SK-N-MC (cell line): ENCODE data around the gene HABP4.

Experiments
- DNase-seq: peaks from one replicate; pipeline ENCODE4 v3.0.0-alpha.2; 2011; ENCODE audit warnings: low read depth, low spot score
- H3K27ac ChIP-seq: fragments of 200-600 bp; sonication (generic); 2 replicates; pipeline ENCODE4 v1.5.1; 2016; ENCODE audit warnings: mixed run types
- H3K36me3 ChIP-seq: fragments of 200-600 bp; sonication (generic); 2 replicates; pipeline ENCODE4 v1.6.1; 2017; ENCODE audit warnings: antibody characterized with exemption, low read length, mixed read lengths; ENCODE audit not compliant: insufficient read depth
- H3K4me3 ChIP-seq: fragments of 200-600 bp; sonication (generic); 2 replicates; pipeline ENCODE4 v1.5.1; 2016
- H3K9ac ChIP-seq: fragments of 200-600 bp; sonication (generic); 2 replicates; pipeline ENCODE4 v1.8.0; 2017; ENCODE audit warnings: mixed run types, mixed read lengths; ENCODE audit not compliant: insufficient read length
- H3K9me3 ChIP-seq: fragments of 200-600 bp; sonication (generic); 2 replicates; pipeline ENCODE4 v1.6.1; 2017; ENCODE audit warnings: low read depth, mild to moderate bottlenecking, antibody characterized with exemption, low read length, moderate library complexity, mixed read lengths
- EZH2 ChIP-seq: fragments of 200-600 bp; sonication (generic); IDR thresholded peaks from one replicate; pipeline ENCODE4 v1.6.1; 2017; ENCODE audit warnings: antibody characterized with exemption
- FOXP2 ChIP-seq: optimal IDR thresholded peaks from 2 replicates; pipeline ENCODE3; 2011; ENCODE audit warnings: mild to moderate bottlenecking, moderate library complexity; ENCODE audit not compliant: insufficient read depth; ENCODE audit errors: extremely low read length, control extremely low read depth
- POLR2AphosphoS5 ChIP-seq: IDR thresholded peaks from 2 replicates; pipeline ENCODE4 v1.6.1; 2012; ENCODE audit warnings: mild to moderate bottlenecking, low read depth, low read length, borderline replicate concordance

HABP4 gene

DNA sequence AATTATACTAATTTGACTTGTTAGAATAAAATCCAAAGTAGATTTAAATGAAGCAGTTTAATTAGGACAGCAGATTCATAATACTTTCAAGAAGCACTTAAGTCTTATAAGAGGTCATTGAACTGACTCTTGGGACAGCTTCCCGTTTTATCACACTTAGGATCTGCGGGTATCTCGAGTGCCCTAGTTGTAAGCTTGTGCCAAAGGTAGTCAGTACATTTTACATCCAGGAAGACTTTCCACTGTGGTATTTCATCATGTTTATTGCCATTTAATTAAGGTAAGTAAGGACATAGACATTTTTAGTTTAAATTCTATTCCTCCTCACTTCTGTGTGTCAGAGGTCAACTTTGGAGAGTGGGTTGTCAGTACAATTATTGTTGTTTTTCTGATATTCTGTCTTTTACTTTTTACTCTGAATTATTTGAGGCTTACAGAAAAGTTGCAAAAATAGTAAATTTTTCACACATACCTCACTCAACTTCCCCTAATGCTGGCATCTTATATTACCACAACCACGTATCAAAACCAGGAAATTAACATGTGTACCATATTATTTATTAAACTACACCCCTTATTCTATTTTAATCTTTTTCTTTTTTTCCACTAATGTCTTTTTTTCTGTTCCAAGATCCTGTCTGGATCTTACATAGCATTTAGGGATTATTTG, 24.3 kb upstream of the HABP4 start:
- Histone ChIP-seq H3K4me3 (no peak overlapping the region), H3K9ac (no peak overlapping the region), H3K27ac (no peak overlapping the region), H3K9me3 (no peaks in the 10 kb centered on the region), H3K36me3 (no peaks in the 10 kb centered on the region)
- DNase-seq, result no peak
- no peak for TF ChIP-seq FOXP2
- no peak for TF ChIP-seq EZH2
- TF ChIP-seq POLR2AphosphoS5, result no peak

DNA sequence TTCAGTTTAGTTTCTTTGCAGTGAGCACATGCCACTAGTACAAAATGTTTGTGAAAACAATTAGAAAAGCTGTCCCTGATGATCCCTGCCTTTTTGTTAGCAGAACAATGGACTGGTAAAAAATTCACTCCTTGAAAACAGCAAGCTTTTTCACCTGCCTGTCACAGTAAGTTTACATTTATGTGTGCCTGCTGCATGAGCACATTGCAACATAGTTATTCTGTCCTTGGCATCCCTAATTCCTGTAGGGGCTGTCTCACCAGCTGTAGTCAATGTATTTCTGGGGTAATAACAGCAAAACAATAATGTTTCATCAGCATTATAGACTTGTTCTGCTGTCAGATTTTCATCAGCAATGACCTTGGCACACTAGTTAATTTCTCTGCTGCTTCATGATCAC, 20.2 kb upstream of the HABP4 start:
- Histone ChIP-seq H3K9me3 (no peaks in the 10 kb centered on the region), H3K9ac (no peak overlapping the region), H3K36me3 (no peaks in the 10 kb centered on the region), H3K27ac (no peak overlapping the region), H3K4me3 (no peak overlapping the region)
- DNase-seq, result no peak
- no peak for TF ChIP-seq EZH2
- TF ChIP-seq FOXP2, result no peak
- TF ChIP-seq POLR2AphosphoS5, result no peak

DNA sequence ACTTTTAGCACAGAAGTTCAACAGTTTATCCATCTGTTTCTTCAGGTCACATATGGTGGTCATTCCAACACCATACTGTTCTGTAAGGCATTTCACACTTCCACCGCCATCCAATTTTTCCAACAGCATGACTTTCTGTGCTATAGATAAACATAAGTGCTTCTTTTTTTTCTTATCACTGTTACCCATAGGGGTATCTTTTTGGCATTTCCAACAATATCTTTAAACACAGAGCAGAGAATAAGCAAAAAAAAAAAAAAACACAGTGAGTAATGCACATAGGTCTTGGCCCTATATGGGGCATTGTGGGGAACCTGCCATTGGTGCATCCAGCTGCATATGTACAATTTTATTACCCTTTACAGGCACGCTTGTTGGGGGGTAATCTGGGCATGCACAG, 19.6 kb upstream of the HABP4 start:
- H3K36me3 ChIP-seq, result no peaks in the 10 kb centered on the region
- no peaks in the 10 kb centered on the region for H3K9me3 ChIP-seq
- TF ChIP-seq FOXP2 (no peak), POLR2AphosphoS5 (no peak), EZH2 (no peak)
- no peak overlapping the region for H3K9ac ChIP-seq
- DNase-seq, result no peak
- no peak overlapping the region for H3K27ac ChIP-seq
- H3K4me3 ChIP-seq, result no peak overlapping the region

DNA sequence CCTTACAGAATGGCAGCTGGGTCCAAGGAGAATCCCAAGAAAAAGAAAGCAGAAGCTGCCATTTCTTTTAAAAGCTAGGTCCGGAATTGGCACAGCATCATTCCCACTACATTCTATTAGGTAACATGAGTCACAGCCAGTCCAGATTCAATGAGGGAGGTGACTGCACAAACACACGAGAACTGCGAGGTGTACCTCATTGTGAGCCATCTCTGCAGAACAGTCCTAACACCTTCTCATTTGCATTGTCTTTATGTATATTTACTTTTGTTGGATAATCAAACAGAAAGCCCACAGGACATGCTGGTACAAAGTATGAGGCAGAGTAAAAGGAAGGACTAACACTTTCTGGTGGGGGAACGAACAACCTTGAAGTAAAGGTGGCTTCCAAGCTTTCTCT, 14.6 kb upstream of the HABP4 start:
- no peak overlapping the region for H3K9ac ChIP-seq
- no peak for TF ChIP-seq FOXP2
- no peak for TF ChIP-seq EZH2
- no peak for TF ChIP-seq POLR2AphosphoS5
- no peak overlapping the region for H3K27ac ChIP-seq
- no peak overlapping the region for H3K4me3 ChIP-seq
- no peaks in the 10 kb centered on the region for H3K36me3 ChIP-seq
- H3K9me3 ChIP-seq, result no peaks in the 10 kb centered on the region
- no peak for DNase-seq

DNA sequence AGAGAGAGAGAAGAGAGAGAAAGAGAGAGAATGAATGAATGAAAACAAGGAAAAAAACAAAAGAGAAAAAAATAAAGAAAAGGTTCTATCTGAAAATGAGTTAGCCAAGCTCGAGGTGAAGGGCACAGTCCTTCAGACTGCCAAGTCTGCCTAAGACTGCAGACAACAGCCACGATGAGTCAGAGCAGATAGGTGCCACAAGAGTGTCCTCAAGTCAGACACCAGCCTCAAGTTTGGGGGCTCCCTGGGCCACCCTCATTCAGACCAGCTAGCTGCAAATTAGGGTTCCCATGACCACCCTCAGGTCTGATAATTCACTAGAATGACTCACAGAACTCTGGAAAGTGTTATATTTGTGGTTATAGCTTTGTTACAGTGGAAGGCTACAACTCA, 13.9 kb upstream of the HABP4 start:
- Histone ChIP-seq H3K4me3 (no peak overlapping the region), H3K36me3 (no peaks in the 10 kb centered on the region), H3K27ac (no peak overlapping the region), H3K9ac (no peak overlapping the region), H3K9me3 (no peaks in the 10 kb centered on the region)
- no peak for DNase-seq
- TF ChIP-seq POLR2AphosphoS5 (no peak), EZH2 (no peak), FOXP2 (no peak)

DNA sequence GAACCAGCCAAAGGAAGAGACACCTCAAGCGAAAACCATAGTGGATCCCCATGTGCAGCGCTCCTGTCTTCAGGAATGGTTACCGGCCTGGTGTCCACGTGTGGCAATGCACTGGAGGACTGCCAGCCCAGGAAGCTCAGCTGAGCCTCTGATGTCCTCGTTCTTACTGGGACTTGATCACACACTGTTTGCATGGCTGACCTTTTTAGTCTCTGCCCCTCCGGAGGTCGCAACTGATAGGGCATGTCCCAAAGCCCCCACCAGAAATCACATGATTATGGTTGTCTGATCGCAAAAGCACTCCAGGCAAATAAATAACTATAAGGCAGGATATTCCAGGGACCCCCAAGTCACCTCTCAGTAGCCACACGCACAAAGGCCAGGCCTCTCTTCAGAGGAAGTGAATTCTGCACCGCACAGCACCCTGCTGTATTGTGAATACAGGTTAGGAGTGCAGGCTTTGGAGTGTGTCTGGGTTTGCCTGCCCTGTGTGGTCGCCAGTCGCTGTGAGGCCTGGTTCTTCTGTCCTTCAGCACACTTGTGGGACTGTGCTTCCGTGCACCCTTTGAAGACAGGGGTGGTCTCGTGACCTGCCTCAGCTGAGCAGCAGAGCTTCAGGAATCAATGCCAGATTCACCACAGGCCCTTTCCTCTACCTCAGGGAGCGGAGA, 13.4 kb upstream of the HABP4 start:
- H3K36me3 ChIP-seq, result no peaks in the 10 kb centered on the region
- no peak for DNase-seq
- no peak overlapping the region for H3K9ac ChIP-seq
- H3K4me3 ChIP-seq, result no peak overlapping the region
- no peaks in the 10 kb centered on the region for H3K9me3 ChIP-seq
- no peak overlapping the region for H3K27ac ChIP-seq
- no peak for TF ChIP-seq FOXP2
- no peak for TF ChIP-seq POLR2AphosphoS5
- TF ChIP-seq EZH2, result no peak

DNA sequence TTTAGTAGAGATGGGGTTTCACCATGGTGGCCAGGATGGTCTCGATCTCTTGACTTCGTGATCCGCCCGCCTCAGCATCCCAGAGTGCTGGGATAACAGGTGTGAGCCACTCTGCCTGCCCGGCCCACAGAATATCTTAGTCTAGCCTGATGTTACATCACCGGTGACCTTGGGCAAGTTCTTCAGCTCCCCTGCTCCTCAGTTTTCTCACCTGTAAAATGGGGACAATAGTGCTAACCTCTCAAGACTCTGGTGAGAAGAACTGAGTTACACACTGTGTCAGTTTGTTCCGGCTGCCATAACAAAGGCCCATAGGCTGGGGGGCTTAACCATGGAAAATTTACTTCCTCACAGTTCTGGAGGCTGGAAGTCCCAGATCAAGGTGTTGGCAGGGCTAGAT, 12.5 kb upstream of the HABP4 start:
- TF ChIP-seq FOXP2 (no peak), EZH2 (no peak), POLR2AphosphoS5 (no peak)
- no peak for DNase-seq
- Histone ChIP-seq H3K4me3 (no peak overlapping the region), H3K9me3 (no peaks in the 10 kb centered on the region), H3K36me3 (no peaks in the 10 kb centered on the region), H3K27ac (no peak overlapping the region), H3K9ac (no peak overlapping the region)

DNA sequence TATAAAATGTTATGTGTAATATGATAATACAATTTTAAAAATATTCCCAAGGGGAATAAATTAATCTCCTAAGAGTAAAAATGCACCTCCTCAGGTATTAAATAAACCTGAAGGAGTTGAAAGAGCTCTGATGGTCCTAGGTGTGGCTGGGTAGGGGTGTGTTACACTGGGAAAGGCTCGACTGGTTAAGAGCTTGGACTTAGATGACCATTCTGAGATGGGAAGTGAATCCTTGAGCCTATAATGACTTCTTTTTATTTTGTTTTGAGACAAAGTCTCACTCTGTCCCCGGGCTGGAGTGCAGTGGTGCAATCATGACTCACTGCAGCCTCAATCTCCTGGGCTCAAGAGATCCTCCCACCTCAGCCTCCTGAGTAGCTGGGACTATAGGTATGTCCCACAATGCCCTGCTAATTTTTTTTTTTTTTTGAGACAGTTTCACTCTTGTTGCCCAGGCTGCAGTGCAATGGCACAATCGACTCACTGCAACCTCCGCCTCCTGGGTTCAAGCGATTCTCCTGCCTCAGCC, 9.2 kb upstream of the HABP4 start:
- no peak for DNase-seq
- TF ChIP-seq FOXP2 (no peak), EZH2 (no peak)
- H3K9ac ChIP-seq, result no peak overlapping the region
- no peak overlapping the region for H3K27ac ChIP-seq
- no peak overlapping the region for H3K4me3 ChIP-seq
- H3K9me3 ChIP-seq, result no peaks in the 10 kb centered on the region
- H3K36me3 ChIP-seq, result no peaks in the 10 kb centered on the region

DNA sequence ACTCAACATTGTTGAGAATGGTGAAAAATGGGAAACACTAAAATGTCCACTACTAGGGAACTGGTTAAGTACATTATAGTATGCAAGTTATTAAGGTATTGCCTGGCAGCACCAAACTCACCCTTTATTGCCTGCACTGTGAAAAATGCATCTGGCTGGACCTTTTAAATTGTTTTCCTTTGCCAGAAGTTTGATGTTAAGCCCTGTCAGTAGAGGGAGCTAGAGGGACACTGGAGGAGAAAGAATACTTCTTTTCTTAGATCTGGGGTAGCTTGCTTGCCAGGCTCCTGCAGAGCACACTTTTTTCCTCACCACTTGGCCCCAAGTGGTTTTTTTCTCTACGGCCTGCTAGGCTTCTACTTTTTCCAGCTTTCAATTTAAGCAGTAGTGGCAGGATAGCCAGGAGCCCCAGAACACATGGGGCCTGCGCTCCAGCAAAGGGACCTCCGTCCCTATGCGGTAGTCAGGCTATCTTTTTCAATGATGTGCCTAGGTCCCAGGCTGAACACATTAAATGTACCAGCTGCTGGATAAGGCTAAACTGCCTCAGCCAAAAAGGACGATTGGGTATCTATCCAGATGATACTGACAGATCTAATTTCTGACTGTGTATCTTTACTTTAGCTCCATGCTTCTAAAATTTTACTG, 8.0 kb upstream of the HABP4 start:
- no peak overlapping the region for H3K9ac ChIP-seq
- H3K36me3 ChIP-seq, result no peaks in the 10 kb centered on the region
- no peak for DNase-seq
- H3K27ac ChIP-seq, result no peak overlapping the region; the same call in 1 of the 2 replicates
- H3K4me3 ChIP-seq, result no peak overlapping the region
- H3K9me3 ChIP-seq, result no peaks in the 10 kb centered on the region
- TF ChIP-seq EZH2, result no peak
- TF ChIP-seq FOXP2, result no peak
- no peak for TF ChIP-seq POLR2AphosphoS5
